Tongue (tissue), 2 donors: Measurements from ENCODE around the gene MARS1. TPM values are rescaled to one million over a fixed set of nuclear protein-coding genes. Genes with fewer than 3 reads are reported as not detected.

ENCODE experiments used
- DNase-seq: peaks from one replicate; pipeline ENCODE4 v3.0.0-alpha.2; 2015
- total RNA-seq: library from RNA; depleted of rRNA; stranded (reverse); fragments of >200 nt; gene quantifications from one replicate; pipeline ENCODE4 v1.2.3, GENCODE V29; 2014

The MARS1 gene
- total RNA-seq, 1 donor from 2014 or later = 72.3 TPM

DNA sequence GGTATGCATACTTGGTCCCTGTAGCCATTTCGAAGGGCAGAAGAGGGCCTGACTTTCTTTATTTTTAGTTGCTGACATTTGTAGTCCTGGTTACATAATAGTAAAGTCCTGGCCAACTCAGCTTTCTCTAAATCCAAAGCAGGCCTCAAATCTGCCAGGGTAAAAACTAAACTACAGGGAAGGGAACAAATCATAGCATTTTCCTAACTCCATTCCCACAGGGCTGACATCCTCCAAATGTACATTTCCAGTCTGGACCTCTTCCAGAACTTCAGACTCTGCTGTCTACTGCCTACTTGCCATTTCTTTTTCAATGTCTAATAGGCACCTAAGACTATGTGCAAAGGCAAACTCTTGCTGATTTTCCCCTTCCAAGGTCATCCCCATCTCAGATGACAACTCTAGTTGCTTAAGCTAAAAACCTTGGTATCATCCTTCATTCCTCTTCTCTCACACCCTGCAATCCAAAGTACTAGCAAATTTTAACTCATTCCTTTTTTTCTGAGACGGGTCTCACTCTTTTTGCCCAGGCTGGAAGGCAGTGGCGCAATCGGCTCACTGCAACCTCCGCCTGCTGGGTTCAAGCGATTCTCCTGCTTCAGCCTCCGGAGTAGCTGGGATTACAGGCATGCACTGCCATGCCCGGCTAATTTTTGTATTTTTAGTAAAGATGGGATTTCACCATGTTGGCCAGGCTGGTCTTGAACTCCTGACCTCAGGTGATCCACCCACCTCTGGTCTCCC, 30.5 kb downstream of the MARS1 start:
- peak; percentile 26 for DNase-seq

DNA sequence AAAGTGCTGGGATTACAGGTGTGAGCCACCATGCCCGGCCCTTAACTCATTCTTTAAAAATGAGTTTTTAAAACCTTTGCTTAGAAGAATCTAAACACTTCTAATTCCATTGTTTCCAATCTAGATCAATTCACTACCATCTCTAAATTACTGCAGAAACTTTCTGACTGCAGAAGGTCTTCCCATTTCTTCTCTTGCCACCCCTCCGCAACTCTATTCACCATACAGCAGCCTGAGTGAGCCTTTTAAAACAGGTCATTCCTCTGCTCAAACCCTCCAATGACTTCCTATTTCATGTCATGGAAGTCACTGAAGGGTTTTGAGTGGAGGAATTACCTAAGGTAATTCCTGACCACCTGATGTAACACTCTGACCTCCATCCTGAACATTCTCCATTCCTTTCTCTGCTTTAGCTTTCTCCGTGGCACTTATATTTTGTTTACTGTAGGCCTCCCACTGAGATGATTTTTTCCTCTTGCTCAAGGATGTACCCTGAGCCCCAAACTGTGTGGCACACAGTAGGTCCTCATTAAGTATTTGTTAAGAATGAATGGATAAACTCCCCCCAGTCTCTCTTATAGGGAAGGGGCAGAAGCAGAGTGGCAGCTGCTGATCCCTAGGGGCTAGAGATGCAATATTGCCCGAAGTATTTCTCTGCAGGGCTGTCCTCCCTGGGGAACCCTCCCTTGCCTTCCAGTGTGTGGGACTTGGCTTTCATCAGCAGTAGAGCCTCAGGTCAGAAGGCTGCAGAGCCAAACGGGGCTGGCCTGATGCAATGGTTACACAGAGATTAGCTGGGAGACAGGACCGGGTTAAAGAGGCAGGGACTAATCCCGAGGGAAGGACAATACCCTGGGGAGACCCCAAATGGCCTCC, 31.3 kb downstream of the MARS1 start:
- no peak for DNase-seq

DNA sequence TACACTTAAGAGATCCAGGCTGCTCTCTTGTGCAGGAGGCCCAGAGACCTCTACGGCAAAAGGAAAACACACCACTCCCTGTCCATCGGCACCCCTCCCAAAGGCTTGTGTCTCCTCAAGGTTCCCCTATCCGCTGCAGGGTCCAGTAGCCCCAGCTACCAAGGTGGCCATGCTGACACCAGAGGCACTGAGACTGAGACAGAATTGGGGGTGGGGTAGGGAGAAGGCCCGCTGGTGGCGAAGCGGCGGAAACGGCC, 31.9 kb downstream of the MARS1 start:
- no peak for DNase-seq

DNA sequence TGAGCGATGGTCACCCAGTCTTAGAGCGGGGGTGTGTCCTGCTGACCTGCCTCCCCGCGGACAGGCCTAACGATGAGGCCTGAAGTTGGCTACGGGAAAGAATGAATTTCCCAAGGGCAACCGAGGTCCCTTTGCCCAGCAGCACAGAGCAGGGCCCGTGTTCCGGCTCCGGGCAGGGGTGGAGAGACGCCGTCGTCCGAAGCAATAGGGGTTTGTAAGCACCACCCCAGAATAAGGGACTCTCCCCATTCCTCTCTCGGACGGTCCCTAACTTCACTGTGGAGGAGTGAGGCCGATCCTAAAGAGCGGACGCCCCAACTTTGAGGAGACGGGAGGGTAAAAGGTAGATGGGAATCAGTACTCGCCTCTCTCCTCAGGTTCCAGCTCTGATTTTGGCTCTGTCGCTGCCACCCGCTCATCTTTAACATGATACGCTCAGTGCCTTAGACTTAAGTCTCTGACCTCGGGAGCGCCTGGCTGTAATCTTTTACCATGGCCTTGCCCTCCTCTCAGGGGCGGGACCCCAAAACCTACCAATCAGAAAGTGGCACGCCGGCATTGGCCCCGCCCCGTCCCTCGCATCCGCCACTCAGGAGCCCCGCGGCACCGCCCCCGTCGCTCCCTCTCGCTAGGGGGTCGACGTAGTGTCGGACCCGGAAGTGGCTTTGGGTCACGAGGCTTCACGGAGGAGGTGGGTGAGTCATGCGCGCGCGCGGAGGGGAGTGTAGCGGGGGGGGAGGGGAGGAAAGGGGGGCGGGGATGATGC, 32.4 kb downstream of the MARS1 start, which contains the start of gene DDIT3:
Gene DDIT3 (minus strand): TSS at position 462 of the 766 bp plus-strand sequence. CDS start 3,108 bp downstream, outside the sequence.
- peak; percentile 100 for DNase-seq

DNA sequence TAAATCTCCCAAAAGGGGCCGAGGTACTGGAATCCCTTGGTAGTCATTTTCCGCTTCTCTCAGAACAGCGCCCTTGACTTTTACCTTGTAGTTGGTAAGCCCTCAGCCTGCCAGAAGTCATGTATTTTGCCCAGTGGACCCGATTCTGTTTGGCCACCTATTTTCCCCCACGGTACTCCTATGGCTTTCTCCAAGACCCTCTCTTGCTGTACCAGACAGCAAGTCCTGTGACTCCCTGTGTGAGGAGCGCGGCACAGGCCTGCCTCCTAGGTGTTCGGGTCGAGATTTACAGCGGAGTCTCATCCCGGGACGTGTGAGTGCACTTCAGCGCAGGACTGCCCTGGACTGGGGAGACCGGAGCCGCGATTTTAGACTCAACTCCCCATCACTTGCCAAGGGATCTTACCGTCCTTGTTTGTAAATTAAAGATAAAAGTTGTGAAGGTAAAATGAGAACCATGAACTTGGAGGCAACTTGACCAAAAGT, 33.7 kb downstream of the MARS1 start:
- peak; percentile 66 for DNase-seq

DNA sequence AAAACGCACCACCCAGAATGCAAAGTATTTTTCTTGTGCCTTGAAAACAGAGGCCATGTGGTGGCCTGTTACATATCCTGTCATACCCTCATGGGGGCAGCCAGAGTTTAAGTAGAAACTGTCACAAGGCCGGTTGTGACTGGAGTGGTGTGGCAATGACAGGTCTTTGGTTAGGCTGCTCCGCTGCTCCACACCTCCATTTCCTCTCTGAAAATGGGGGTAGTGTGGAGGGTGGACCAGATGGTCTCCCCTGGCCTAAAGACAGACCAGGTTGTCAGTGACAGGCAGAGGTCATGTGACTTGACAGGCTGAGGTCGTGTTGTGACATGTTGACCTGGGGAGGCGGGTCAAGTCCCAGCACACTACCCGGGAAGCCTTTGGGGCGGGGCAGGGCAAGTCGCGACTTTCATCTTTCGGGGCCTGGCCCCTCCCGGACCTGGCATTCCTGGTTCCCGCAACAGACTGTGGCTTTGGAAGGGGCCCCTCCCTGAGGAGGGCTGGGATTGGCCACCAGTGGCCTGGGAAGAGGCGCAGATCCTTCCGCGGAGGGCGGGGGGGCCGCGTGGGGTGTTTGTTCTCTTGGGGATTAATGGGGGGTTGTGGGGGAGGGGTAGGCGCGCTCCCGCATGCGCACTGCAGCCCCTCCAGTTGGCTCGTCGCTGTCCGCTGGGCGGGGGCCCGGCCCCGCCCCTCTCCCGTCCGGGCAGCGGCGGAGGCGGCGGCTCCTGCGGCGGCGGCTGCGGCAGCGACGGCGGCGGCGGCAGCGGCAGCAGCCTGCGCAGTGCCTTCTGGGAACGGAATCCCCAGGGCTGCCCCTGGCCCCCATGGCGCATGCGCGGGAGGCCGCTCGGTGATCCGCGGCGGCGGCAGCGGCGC, 34.4 kb downstream of the MARS1 start, which contains the start of gene MBD6:
Gene MBD6 (plus strand): TSS at position 814 of the 876 bp plus-strand sequence. CDS start 1,480 bp downstream, outside the sequence.
- DNase-seq = peak; percentile 93

DNA sequence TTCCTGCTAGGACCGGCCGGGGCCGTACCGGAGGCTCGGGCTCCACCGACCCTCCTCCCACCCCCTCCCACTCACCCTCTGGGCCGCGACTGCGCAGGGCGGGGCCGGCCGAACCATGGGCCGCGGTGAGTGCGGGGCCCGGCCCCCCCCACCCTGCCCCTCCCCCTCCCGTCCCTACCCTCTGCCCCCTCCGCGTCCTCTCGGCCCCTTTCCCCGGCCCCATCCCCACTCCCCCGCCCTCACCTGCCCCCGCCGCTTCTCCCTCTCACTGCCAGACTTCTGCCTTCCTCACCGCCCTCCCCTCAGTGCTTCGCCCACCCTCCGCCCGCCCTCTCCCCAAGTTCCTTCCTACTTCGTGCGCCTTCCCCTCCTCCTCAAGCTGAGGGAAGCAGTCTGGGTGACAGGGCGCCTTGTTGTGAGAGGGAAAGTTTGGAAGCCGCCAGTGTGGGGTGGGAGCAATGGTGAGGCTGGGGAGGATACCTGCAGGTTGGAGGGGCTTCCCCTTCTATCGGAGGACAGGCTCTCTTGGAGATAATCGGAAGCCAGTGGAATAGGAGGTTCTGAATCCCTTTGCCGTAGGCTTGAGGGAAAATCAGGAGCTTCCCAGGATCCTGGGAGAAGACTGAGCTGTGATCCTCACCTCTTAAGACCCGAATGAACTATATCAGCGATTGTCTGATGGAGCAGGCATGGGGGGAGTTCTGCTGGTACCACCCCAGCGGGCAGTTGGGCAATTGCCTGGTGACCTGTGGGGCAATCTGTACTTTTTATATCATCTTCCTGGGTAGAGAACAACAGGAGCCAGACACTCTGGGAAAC, 35.2 kb downstream of the MARS1 start:
- peak; percentile 83 for DNase-seq

DNA sequence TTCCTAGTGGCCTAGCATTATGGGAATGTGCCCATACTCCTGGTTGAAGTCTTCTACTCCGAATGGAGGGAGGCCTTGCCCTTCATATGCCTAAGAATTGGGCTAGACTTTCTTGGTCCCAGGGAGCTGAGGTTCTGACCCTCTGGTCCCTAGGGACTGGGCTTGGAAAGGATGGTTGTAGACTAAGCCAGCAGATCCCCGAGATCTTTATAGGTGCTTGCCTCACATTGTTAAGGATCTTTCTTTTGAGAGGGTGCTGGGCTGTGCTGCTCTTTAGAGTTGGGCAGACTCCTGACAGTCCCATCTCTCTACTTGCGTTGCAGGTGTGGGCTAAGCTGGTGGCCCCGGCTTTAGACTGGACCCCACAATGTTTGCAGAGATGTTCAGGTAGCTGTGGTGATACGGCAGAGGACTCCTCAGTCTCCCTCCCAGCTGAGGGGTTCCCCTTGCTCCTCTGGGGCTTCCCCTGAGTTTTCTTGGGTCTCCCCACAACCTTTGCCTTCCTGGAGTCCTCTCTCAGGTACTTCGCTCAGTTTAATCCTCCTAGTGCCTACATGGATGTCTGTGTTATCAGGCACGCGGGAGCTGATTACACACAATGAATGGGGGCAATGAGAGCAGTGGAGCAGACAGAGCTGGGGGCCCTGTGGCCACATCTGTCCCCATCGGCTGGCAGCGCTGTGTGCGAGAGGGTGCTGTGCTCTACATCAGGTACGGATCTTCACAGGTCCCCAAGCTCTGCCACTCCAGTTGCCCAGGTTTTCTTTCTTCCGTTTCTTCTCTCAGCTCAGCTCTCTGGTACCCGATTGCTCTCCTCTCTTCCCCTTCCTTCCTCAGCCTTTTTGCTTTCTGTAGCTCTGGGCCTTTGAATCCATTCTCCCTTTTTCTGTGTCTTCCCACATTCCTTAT, 36.1 kb downstream of the MARS1 start:
- DNase-seq = no peak

DNA sequence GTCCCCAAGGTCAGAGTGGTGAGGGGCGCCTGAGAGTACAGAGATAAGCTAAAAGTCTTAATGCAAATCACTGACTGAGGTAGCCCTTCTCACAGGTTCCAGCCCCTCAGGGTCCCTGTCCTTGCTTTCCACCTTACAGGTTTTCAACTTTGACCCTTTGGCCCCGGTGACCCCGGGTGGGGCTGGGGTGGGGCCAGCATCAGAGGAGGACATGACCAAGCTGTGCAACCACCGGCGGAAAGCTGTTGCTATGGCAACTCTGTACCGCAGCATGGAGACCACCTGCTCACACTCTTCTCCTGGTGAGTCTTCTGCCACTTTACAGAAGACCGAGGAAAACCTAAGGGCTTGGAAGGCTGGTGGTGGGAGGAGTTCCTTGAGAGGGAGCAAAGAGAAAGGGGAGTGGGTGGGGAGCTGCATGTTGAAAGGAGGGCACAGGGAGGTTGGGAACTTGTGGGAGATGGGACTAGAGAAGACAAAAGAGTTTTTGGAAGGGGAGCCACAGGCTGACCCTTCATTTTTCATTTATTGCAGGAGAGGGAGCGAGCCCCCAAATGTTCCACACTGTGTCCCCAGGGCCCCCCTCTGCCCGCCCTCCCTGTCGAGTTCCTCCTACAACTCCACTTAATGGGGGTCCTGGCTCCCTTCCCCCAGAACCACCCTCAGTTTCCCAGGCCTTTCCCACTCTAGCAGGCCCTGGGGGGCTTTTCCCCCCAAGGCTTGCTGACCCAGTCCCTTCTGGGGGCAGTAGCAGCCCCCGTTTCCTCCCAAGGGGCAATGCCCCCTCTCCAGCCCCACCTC, 37.1 kb downstream of the MARS1 start:
- no peak for DNase-seq

DNA sequence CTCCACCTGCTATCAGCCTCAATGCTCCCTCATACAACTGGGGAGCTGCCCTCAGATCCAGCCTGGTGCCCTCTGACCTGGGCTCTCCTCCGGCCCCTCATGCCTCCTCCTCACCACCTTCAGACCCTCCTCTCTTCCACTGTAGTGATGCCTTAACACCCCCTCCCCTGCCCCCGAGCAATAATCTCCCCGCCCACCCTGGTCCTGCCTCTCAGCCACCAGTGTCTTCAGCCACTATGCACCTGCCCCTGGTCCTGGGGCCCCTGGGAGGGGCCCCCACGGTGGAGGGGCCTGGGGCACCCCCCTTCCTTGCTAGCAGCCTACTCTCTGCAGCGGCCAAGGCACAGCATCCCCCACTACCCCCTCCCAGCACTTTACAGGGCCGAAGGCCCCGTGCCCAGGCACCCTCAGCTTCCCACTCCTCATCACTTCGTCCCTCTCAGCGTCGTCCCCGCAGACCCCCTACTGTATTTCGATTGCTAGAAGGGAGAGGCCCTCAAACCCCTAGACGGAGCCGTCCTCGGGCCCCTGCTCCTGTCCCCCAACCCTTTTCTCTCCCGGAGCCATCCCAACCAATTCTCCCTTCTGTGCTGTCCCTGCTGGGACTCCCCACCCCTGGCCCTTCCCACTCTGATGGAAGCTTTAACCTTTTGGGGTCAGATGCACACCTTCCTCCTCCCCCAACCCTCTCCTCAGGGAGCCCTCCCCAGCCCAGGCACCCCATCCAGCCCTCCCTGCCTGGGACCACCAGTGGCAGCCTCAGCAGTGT, 37.9 kb downstream of the MARS1 start:
- no peak for DNase-seq

DNA sequence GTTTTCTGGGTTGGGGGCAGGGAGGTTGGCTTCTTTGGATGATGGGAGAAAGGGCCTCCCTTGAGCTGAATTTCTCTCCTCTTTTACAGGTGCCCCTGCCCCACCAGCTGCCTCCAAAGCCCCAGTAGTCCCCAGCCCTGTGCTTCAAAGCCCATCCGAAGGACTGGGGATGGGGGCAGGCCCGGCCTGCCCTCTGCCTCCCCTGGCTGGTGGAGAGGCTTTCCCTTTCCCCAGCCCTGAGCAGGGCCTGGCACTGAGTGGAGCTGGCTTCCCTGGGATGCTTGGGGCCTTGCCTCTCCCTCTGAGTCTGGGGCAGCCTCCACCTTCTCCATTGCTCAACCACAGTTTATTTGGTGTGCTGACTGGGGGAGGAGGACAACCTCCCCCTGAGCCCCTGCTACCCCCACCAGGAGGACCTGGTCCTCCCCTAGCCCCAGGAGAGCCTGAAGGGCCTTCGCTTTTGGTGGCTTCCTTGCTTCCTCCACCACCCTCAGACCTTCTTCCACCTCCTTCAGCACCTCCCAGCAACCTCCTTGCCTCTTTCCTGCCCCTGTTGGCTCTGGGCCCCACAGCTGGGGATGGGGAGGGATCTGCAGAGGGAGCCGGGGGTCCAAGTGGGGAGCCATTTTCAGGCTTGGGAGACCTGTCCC, 38.7 kb downstream of the MARS1 start:
- DNase-seq = no peak

DNA sequence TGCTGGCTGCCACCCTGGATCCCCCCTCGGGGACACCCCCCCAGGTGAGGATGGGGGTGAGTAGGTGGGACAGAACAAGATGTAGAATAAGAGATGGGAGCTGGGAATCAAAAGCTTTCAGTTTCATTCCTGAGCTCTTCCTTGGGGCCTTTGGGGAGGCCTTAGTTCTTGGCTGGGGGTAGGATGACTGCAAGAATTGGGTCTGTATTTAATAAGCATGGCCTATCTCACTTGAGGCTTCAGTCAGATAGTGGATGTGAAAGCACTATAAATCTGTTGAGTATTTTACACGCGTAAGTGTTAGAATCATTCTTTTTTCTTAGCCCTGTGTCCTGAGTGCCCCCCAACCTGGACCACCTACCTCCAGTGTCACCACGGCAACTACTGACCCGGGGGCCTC, 39.3 kb downstream of the MARS1 start:
- no peak for DNase-seq

DNA sequence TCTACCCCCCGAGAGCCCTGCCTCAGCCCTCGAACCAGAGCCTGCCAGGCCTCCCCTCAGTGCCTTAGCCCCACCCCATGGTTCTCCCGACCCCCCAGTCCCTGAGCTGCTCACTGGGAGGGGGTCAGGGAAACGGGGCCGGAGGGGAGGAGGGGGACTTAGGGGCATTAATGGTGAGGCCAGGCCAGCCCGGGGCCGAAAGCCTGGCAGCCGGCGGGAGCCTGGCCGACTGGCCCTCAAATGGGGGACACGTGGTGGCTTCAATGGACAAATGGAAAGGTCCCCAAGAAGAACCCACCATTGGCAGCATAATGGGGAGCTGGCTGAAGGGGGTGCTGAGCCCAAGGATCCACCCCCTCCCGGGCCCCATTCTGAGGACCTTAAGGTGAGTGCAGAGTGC, 40.3 kb downstream of the MARS1 start:
- no peak for DNase-seq

DNA sequence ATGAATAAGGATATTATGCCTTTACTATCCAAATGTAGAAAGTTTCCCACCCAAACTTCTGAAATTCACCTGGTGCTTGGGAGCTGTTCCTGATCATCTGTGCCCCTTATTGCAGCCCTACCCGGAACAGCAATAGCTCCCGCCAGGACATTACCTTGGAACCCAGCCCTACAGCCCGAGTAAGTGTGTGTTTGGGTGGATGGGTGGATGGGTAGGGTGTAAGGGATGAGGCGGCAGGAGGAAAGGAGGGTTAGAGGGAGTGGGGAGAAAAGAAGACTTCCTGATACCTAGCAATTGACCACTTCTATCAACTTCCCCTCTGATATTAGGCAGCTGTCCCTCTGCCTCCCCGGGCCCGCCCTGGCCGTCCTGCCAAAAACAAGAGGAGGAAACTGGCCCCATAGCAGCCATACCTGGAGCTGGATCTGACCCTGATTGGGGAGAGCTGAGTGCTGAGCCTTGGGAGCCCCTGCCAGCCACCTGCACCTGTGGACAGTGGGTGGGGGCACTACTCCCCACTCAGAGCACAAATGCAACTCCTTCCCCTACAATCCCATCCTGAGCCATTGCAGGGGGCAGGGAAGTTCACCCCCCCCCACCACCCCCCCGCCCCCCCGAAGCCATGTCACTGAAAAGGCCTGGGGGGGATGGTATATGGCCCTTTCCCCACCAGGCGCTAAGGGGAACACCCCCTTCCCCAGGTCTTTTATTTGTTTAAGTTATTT, 41.1 kb downstream of the MARS1 start:
- no peak for DNase-seq

DNA sequence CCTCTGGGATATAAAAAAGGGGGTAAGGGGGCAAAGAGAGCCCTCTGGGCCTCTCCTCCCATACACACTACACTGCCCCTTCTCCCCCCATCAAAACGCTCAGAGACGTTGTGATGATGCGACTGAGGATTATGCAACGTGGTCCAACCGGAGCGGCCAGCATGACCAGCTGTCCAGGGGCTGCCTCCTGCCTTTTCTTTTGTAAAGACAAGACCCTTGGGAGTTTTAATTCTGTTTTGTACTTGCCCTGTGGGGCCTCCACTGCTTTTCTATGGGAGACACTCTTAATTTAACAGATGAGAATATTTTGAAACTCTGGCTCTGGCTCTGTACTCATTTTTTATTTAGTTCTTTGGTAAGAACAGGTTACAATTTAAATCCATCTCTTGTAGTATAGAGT, 42.0 kb downstream of the MARS1 start:
- DNase-seq = no peak

DNA sequence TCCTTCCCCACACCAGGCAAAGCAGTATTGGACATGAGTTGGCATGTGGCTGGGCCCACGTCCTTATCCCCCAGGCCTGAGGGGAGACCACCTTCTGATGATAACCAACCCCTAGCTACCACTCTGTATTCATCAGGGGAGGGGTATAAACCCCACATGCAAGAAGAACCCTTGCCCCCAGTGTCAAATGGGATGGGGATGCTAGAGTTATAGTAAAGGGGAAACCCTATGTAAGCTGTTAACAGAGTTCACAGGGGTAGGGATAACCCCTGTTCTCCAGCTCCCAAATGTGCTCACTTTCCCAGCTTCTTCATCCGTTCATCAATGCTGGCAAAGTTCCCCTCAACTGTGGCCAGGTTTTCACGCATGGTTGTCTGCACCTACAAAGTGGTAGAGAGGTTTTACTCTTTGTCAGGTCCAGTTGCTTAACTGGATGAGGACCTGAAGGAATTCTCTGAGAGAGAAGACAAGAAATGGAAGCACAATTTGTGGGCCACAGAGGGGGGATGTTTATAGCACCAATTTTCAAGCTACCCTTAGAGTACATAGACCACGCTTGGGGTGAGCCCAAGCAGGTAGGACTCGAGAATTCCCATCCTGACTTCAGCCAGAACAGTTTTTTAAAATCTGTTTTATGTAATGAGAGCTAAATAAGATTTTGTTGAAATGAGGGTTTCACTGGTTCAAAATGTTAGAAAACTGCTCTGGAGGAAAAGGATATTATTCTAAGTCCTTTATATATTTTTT, 42.7 kb downstream of the MARS1 start:
- DNase-seq = no peak
